Thyroid gland (tissue), 4 donors: ENCODE results near the gene VMP1.

Experiments used
- CTCF ChIP-seq, 6 experiments: fragments of 200-600 bp in 3 of 6; fragments of 450-650 bp in 3 of 6; sonication (generic) in 3 of 6; IDR thresholded peaks; one replicate each; pipeline ENCODE4 v1.5.1; 2016 to 2019; ENCODE audit warnings: antibody characterized with exemption in 6 of 6, mild to moderate bottlenecking in 2 of 6, inconsistent platforms in 1 of 6, moderate library complexity in 1 of 6
- POLR2A ChIP-seq, 2 donors: fragments of 450-650 bp; IDR thresholded peaks; one replicate each; pipeline ENCODE4 v1.6.1; 2017; ENCODE audit warnings: antibody characterized with exemption in 2 of 2, mild to moderate bottlenecking in 2 of 2, moderate library complexity in 1 of 2

DNA sequence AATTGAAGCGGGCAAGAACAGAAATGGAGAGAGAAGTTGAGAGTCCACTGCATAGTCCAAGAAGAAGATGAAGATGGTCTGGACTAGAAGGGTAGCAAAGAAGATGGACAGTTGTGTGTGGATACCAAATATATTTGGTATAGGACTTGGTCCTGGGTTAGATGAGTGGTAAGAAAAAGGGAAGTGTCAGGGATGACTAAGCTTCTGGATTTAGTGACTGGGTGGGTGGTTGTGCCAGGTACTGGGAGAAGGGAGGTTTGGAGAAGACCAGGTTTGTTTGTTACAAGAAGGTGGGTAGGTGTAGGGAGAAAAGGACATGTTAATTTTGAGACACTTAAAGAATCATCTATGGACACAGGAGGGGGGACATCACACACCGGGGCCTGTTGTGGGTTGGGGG, 5.4 kb downstream of the VMP1 start:
- TF ChIP-seq CTCF (IDR thresholded peaks at IDR 0.05) (no peak), POLR2A (IDR thresholded peaks at IDR 0.05) (no peak)
